Nephron (organoid): Measurements from ENCODE around the gene HNRNPC.

Experiments used
- H3K27ac Mint-ChIP-seq, 3 experiments: 2 replicates each; pipeline ENCODE4 v1.8.0; 2020; ENCODE audit warnings: mixed read lengths in 3 of 3, mild to moderate bottlenecking in 2 of 3, moderate library complexity in 1 of 3
- H3K27me3 Mint-ChIP-seq: 2 replicates; pipeline ENCODE4 v1.8.0; 2021; ENCODE audit warnings: low read depth, mild to moderate bottlenecking, moderate library complexity, mixed read lengths
- H3K36me3 Mint-ChIP-seq: 2 replicates; pipeline ENCODE4 v1.8.0; 2020; ENCODE audit warnings: low read depth, mixed read lengths
- H3K4me1 Mint-ChIP-seq: 2 replicates; pipeline ENCODE4 v1.8.0; 2020; ENCODE audit warnings: mixed read lengths
- H3K4me3 Mint-ChIP-seq, 3 experiments: 2 replicates each; pipeline ENCODE4 v1.8.0; 2020; ENCODE audit warnings: mild to moderate bottlenecking in 3 of 3, mixed read lengths in 3 of 3, moderate library complexity in 2 of 3
- H3K9me3 Mint-ChIP-seq: 2 replicates; pipeline ENCODE4 v1.8.0; 2020; ENCODE audit warnings: mixed read lengths
- CTCF ChIP-seq, 3 experiments: fragments of 200-600 bp; sonication (generic); IDR thresholded peaks; one replicate each; pipeline ENCODE4 v1.5.0; 2021; ENCODE audit warnings: antibody characterized with exemption in 3 of 3; ENCODE audit not compliant: unreplicated experiment in 3 of 3

Gene HNRNPC

GRCh38 chr14:21234112-21234511 is 35.1 kb downstream of the HNRNPC start:
- no peak for TF ChIP-seq CTCF (IDR thresholded peaks at IDR 0.05; ENCODE audit: unreplicated experiment in 3 of 3)
- Mint-ChIP-seq H3K9me3 (no peaks in the 10 kb centered on the region), H3K27me3 (no peaks in the 10 kb centered on the region), H3K36me3 (peaks cover 74% of the 10 kb centered on the region), H3K4me3 (no peak overlapping the region), H3K27ac (peak overlapping the region in 1 of 3 experiments; percentile 56), H3K4me1 (peaks cover 10% of the 10 kb centered on the region)

- Mint-ChIP-seq H3K27ac (peak overlapping the region in 1 of 3 experiments; percentile 56), H3K4me1 (peaks cover 10% of the 10 kb centered on the region), H3K36me3 (peaks cover 69% of the 10 kb centered on the region), H3K9me3 (no peaks in the 10 kb centered on the region), H3K4me3 (no peak overlapping the region), H3K27me3 (no peaks in the 10 kb centered on the region)
- no peak for TF ChIP-seq CTCF (IDR thresholded peaks at IDR 0.05; ENCODE audit: unreplicated experiment in 3 of 3)
Measured at GRCh38 chr14:21233457-21234076, 35.7 kb downstream of the HNRNPC start.

- Mint-ChIP-seq H3K4me3 (no peak overlapping the region), H3K27me3 (no peaks in the 10 kb centered on the region), H3K27ac (peak overlapping the region in 2 of 3 experiments; percentile 7 to 25), H3K36me3 (peaks cover 80% of the 10 kb centered on the region), H3K9me3 (no peaks in the 10 kb centered on the region), H3K4me1 (peaks cover 10% of the 10 kb centered on the region)
- TF ChIP-seq CTCF (IDR thresholded peaks at IDR 0.05; ENCODE audit: unreplicated experiment in 3 of 3), result no peak
Measured at GRCh38 chr14:21231020-21231652, 38.1 kb downstream of the HNRNPC start.

GRCh38 chr14:21229821-21230220 is 39.4 kb downstream of the HNRNPC start:
- Mint-ChIP-seq H3K4me3 (no peak overlapping the region), H3K27me3 (no peaks in the 10 kb centered on the region), H3K27ac (peak overlapping the region in 1 of 3 experiments; percentile 65), H3K36me3 (peaks cover 81% of the 10 kb centered on the region), H3K9me3 (no peaks in the 10 kb centered on the region), H3K4me1 (peaks cover 6% of the 10 kb centered on the region)
- no peak for TF ChIP-seq CTCF (IDR thresholded peaks at IDR 0.05; ENCODE audit: unreplicated experiment in 3 of 3)

- no peak for TF ChIP-seq CTCF (IDR thresholded peaks at IDR 0.05; ENCODE audit: unreplicated experiment in 3 of 3)
- H3K27me3 Mint-ChIP-seq, result no peaks in the 10 kb centered on the region
- H3K4me1 Mint-ChIP-seq, result no peaks in the 10 kb centered on the region
- H3K9me3 Mint-ChIP-seq, result no peaks in the 10 kb centered on the region
- H3K36me3 Mint-ChIP-seq, result peaks cover 82% of the 10 kb centered on the region
- H3K27ac Mint-ChIP-seq, result peak overlapping the region in 1 of 3 experiments; percentile 82
- H3K4me3 Mint-ChIP-seq, result no peak overlapping the region
Measured at GRCh38 chr14:21227981-21228380, 41.3 kb downstream of the HNRNPC start.

- TF ChIP-seq CTCF (IDR thresholded peaks at IDR 0.05; ENCODE audit: unreplicated experiment in 3 of 3), result no peak
- Mint-ChIP-seq H3K9me3 (no peaks in the 10 kb centered on the region), H3K27me3 (no peaks in the 10 kb centered on the region), H3K4me1 (no peaks in the 10 kb centered on the region), H3K36me3 (peaks cover 83% of the 10 kb centered on the region), H3K4me3 (no peak overlapping the region), H3K27ac (peak overlapping the region in 1 of 3 experiments; percentile 17)
Measured at GRCh38 chr14:21227150-21227549, 42.1 kb downstream of the HNRNPC start.
